Measurements from ENCODE around the gene RPS6KA1.

DNA sequence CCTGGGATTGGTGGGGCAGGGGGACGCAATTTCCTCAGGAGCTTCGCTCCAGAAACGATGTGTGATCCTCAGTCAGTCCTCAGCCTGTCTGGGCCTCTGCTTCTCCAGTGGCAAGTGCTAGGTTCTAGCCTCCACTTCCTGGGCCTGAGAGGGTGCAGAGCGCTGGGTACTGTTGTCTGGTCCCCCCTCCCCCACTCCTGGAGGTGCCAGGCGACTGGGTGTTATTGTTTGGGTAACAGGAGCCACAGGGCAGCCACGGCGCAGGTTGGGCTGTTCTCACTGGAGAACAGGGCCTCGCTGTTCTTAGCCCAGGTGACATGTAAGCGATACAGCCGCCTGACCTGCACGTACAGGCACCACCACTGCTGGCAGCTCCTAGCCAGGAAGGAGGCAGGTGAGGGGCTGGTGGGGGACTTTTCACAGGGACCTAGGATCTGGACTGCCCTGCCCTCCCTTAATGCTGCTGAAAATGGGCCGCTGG is 2.1 kb downstream of the RPS6KA1 start:
- TF ChIP-seq, protein P1, sequence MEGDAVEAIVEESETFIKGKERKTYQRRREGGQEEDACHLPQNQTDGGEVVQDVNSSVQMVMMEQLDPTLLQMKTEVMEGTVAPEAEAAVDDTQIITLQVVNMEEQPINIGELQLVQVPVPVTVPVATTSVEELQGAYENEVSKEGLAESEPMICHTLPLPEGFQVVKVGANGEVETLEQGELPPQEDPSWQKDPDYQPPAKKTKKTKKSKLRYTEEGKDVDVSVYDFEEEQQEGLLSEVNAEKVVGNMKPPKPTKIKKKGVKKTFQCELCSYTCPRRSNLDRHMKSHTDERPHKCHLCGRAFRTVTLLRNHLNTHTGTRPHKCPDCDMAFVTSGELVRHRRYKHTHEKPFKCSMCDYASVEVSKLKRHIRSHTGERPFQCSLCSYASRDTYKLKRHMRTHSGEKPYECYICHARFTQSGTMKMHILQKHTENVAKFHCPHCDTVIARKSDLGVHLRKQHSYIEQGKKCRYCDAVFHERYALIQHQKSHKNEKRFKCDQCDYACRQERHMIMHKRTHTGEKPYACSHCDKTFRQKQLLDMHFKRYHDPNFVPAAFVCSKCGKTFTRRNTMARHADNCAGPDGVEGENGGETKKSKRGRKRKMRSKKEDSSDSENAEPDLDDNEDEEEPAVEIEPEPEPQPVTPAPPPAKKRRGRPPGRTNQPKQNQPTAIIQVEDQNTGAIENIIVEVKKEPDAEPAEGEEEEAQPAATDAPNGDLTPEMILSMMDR (IDR thresholded peaks at IDR 0.05): no peak
- no peak for TF ChIP-seq POLR2A (IDR thresholded peaks at IDR 0.05)

Data from right lobe of liver (tissue), 4 donors.